Measurements from ENCODE around the gene HDAC8.

Gene HDAC8

DNA sequence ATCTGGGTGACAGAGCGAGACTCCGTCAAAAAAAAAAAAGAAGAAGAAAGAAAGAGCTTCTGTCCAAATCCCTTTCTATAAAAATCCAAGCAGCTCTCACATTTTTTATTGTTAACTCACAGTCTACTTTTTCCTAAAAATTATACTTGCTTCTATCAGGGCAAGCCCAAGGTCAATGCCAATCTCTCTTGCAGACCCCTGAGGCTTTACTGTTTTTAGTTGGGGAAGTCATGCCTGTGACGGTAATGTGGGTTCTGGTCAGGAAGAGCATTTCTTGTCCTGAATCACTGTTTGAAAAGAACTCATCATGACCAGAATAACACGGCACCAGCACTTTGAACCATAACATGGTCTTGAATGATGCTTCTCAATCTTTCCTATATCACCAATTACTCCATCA is 212.3 kb downstream of the HDAC8 start:
- in situ Hi-C loops (cut with MboI; ENCODE audit: low pct_unique_long_range_greater_than_20kb, low sequenced_read_pairs, unreplicated experiment): no loop called here
- TF ChIP-seq, protein P1, sequence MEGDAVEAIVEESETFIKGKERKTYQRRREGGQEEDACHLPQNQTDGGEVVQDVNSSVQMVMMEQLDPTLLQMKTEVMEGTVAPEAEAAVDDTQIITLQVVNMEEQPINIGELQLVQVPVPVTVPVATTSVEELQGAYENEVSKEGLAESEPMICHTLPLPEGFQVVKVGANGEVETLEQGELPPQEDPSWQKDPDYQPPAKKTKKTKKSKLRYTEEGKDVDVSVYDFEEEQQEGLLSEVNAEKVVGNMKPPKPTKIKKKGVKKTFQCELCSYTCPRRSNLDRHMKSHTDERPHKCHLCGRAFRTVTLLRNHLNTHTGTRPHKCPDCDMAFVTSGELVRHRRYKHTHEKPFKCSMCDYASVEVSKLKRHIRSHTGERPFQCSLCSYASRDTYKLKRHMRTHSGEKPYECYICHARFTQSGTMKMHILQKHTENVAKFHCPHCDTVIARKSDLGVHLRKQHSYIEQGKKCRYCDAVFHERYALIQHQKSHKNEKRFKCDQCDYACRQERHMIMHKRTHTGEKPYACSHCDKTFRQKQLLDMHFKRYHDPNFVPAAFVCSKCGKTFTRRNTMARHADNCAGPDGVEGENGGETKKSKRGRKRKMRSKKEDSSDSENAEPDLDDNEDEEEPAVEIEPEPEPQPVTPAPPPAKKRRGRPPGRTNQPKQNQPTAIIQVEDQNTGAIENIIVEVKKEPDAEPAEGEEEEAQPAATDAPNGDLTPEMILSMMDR (IDR thresholded peaks at IDR 0.05; ENCODE audit: extremely low read depth, insufficient read depth, missing control alignments): no peak
- no peak for DNase-seq (ENCODE audit: low spot score)

DNA sequence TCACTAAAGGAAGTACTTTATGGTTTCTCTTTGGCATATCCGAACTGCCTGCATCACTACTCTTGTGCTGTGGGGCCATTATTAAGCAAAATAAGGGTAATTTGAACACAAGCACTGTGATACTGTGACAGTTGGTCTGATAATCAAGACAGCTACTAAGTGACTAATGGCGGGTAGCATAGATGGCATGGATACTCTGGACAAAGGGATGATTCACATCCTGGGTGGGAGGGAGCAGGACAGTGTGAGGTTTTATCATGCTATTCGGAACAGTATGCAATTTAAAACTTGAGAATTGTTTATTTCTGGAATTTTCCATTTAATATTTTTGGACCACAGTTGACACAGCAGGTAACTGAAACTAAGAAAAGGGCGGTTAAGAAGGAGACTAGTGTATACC is 214.3 kb downstream of the HDAC8 start:
- in situ Hi-C loops (cut with MboI; ENCODE audit: low pct_unique_long_range_greater_than_20kb, low sequenced_read_pairs, unreplicated experiment): no loop called here
- TF ChIP-seq, protein P1 (IDR thresholded peaks at IDR 0.05; ENCODE audit: extremely low read depth, insufficient read depth, missing control alignments): no peak
- no peak for DNase-seq (ENCODE audit: low spot score)

DNA sequence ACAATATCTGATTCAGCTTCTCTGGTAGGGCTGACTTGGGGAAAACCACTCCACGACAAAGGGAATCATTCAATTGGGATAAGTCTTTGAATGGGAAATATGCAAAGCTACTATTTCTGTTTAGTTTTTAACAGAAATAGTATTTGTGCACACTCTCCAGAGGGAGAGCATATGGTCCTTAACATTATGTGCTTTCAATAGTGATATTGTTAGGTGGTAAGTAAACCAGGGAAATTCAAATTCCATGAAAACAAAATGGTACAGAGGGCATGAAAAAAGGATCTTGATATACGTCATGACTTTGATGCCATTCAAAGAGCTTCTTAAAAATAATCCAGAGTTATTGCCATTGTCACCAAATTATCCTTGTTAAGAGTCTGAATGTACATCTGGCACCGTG is 219.9 kb downstream of the HDAC8 start:
- in situ Hi-C loops (cut with MboI; ENCODE audit: low pct_unique_long_range_greater_than_20kb, low sequenced_read_pairs, unreplicated experiment): no loop called here
- TF ChIP-seq, protein P1 (IDR thresholded peaks at IDR 0.05; ENCODE audit: extremely low read depth, insufficient read depth, missing control alignments): no peak
- DNase-seq (ENCODE audit: low spot score): no peak

DNA sequence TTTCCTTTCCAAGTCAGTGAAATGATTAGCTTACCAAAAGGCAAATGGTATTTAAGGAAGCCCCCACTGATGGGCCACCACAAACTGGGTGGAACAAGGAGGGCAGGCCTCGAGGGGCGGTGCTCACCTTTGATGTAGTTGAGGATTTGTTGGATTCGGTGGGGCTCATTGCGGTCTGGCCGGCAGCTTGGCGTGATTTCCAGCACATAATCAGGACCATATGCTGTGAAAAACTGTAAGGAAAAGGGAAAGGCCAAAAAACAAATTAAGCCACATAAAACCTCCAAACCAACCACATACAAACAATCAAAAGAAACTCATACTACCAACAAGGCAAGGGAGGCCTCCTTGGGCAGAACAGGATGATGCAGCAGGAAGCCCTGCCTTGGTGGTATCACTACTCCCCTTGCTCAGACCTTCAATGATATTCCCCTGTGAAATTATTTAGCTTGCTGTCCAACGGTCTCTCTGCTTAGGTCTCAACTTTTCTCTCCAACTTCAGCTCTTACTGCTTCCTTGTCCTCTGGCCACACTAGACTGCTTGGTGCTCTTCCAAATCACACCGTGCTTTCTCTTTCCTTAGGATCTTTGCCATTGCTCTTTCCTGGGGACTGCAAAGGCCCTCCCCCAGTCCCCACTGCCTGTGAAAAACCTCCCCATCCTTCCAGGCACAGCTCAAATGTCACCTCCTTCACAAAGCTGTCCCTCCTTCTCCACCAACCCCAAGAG is 220.9 kb downstream of the HDAC8 start:
- DNase-seq (ENCODE audit: low spot score): no peak
- TF ChIP-seq, protein P1 (IDR thresholded peaks at IDR 0.05; ENCODE audit: extremely low read depth, insufficient read depth, missing control alignments): no peak
- in situ Hi-C loops (cut with MboI; ENCODE audit: low pct_unique_long_range_greater_than_20kb, low sequenced_read_pairs, unreplicated experiment): no loop called here

DNA sequence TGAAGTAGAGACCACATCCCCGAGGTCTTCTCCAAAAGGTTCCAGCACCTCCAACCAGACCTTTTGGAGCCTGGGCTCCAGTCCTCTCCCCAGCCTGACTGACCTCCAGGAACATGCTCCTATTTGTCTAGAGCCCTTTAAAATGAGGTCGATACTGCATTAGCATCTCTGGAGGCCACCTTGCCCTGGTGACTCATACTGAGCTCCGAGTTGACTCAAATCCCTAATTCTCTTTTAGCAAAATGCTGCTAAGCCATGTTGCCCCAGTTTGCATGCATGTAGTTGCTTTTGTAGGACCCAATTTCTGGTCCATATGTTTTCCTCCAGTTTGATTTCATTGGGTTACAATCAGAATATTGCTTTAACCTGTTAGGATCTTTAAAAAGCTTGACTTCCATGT is 223.5 kb downstream of the HDAC8 start:
- in situ Hi-C loops (cut with MboI; ENCODE audit: low pct_unique_long_range_greater_than_20kb, low sequenced_read_pairs, unreplicated experiment): no loop called here
- TF ChIP-seq, protein P1 (IDR thresholded peaks at IDR 0.05; ENCODE audit: extremely low read depth, insufficient read depth, missing control alignments): no peak
- peak; percentile 36 for DNase-seq (ENCODE audit: low spot score)

DNA sequence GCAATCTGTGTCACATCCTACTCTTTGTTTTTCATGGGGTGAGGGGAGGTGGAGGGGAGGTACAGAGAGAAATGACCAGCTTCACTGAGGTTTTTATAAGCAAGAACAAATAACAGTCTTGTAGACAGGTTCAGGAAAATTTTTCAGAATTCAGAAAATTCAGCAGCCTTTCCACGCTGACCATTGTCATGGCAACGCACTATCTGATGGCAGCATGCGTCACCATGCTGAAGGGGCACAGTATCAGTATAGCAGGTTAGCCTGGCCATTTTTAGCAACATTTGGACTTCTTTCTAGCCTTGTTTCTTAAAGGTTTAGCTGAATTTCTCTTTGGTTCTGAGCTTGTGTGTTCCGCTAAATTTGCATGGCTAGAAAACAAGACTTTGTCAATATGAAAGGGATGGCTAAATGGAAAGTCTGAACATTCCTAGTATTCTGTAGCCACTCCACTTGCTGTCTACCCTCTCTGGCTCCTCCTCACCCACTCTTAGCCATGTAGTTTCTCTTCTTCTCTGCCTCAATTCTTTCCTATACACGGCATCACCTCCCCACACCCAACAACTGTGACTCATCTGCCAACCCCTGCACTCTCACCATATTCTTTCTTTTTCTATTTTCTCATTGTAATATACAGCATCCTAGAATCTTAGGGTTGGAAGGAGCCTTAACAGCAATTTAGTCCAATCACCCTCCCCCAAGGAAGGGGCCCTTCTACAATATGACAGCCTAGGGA is 224.2 kb downstream of the HDAC8 start:
- no peak for DNase-seq (ENCODE audit: low spot score)
- in situ Hi-C loops (cut with MboI; ENCODE audit: low pct_unique_long_range_greater_than_20kb, low sequenced_read_pairs, unreplicated experiment): no loop called here
- TF ChIP-seq, protein P1 (IDR thresholded peaks at IDR 0.05; ENCODE audit: extremely low read depth, insufficient read depth, missing control alignments): no peak

All from GM13977 (cell line).